ENCODE measurements around the gene FAM110D.
A peak's percentile ranks its signal among the peaks of the same experiment; 100 is the strongest.

Gene FAM110D

DNA sequence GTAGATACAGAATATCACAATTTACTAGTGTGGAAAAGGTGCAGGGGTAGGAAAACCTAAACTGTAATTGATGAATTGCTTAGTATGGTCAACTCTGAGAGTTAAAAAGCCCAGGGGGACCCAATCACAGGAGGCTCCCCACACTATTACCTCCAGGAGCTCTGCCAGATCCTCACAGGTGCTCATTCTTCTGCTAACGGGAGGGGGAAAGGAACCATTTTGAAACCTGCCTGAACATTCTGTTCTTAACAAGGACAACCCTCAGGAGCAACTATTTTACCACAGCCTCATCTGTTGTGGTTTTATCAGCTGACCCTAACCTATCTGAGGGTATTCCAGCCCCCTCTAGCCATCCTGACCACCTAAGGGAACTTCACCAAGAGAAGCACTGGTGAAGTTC lies 28.2 kb upstream of the FAM110D start:
- TF ChIP-seq, protein P1, sequence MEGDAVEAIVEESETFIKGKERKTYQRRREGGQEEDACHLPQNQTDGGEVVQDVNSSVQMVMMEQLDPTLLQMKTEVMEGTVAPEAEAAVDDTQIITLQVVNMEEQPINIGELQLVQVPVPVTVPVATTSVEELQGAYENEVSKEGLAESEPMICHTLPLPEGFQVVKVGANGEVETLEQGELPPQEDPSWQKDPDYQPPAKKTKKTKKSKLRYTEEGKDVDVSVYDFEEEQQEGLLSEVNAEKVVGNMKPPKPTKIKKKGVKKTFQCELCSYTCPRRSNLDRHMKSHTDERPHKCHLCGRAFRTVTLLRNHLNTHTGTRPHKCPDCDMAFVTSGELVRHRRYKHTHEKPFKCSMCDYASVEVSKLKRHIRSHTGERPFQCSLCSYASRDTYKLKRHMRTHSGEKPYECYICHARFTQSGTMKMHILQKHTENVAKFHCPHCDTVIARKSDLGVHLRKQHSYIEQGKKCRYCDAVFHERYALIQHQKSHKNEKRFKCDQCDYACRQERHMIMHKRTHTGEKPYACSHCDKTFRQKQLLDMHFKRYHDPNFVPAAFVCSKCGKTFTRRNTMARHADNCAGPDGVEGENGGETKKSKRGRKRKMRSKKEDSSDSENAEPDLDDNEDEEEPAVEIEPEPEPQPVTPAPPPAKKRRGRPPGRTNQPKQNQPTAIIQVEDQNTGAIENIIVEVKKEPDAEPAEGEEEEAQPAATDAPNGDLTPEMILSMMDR (IDR thresholded peaks at IDR 0.05; ENCODE audit: borderline replicate concordance, extremely low read depth, low read length, poor library complexity, severe bottlenecking): no peak
- no peak for TF ChIP-seq EZH2 (IDR thresholded peaks at IDR 0.05; ENCODE audit: borderline replicate concordance, low read depth, low read length, severe bottlenecking)
- no peaks in the 10 kb centered on the region for H3K27me3 ChIP-seq (ENCODE audit: insufficient read depth, low read length, poor library complexity)
- no peak for ATAC-seq (ENCODE audit: insufficient read depth, low read depth)

DNA sequence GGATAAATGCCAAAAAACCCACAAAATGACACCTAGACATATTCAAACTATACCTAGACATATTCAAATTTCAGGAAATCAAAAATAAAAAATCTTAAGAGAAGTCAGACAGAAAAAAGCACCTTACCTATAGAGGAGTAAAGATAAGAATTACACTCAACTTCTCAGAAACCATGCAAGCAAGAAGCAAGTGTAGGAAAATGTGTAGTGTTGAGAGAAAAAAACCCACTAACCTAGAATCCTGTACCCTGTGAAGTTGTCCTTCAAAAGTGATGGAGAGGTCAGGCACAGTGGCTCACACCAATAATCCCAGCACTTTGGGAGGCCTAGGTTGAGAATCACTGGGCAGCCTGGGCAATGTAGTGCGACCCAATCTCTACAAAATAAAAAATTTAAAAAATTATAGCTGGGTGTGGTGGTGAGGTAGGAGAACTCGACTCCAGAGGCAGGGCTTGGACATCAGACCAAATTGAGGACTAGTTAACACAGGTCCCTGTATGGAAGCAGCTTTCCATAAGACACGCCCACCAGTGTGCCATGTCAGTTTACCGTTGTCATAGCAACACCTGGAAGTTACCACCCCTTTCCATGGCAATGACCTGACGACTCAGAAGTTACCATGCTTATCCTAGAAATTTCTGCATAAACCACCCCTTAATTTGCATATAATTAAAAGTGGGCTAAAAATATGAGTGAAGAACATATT lies 26.6 kb upstream of the FAM110D start:
- no peak for TF ChIP-seq EZH2 (IDR thresholded peaks at IDR 0.05; ENCODE audit: borderline replicate concordance, low read depth, low read length, severe bottlenecking)
- TF ChIP-seq, protein P1 (IDR thresholded peaks at IDR 0.05; ENCODE audit: borderline replicate concordance, extremely low read depth, low read length, poor library complexity, severe bottlenecking): no peak

More for the DNA sequence above, 28.2 kb upstream of the FAM110D start:
- no peak for DNase-seq
- Histone ChIP-seq H3K9ac (ENCODE audit: low read depth, low read length) (no peak overlapping the region), H3K36me3 (ENCODE audit: insufficient read depth, low read length) (no peaks in the 10 kb centered on the region), H3K4me2 (ENCODE audit: insufficient read depth, low read length) (no peak overlapping the region), H2AFZ (ENCODE audit: low read depth, low read length) (no peak overlapping the region), H3K79me2 (ENCODE audit: insufficient read depth, low read length) (no peaks in the 10 kb centered on the region), H3K27ac (ENCODE audit: low read length) (no peak overlapping the region; the same call in 1 of the 2 replicates), H3K4me1 (ENCODE audit: insufficient read depth, low read length) (peaks cover 24% of the 10 kb centered on the region), H3K4me3 (ENCODE audit: low read depth in 1 of 2, low read length in 2 of 2) (no peak overlapping the region), H4K20me1 (ENCODE audit: insufficient read depth, low read length) (no peaks in the 10 kb centered on the region), H3K9me3 (ENCODE audit: insufficient read depth, low read length, severe bottlenecking) (peaks cover 8% of the 10 kb centered on the region)

DNA sequence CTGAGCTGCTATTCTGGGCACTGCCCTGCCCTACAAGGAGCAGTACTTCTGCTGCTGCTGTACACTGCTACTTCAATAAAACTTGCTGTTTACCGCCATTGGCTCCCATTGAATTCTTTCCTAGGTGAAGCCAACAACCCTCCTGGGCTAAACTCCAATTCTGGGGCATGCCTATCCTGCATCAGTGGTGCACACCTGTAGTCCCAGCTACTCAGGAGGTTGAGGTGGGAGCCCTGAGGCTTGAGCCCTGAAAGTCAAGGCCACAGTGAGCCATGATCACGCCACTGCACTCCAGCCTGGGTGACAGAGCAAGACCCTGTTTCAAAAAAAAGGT lies 26.1 kb upstream of the FAM110D start:
- peaks cover 8% of the 10 kb centered on the region for H3K9me3 ChIP-seq (ENCODE audit: insufficient read depth, low read length, severe bottlenecking)
- no peaks in the 10 kb centered on the region for H3K36me3 ChIP-seq (ENCODE audit: insufficient read depth, low read length)

More for the DNA sequence above, 26.6 kb upstream of the FAM110D start:
- no peaks in the 10 kb centered on the region for H3K79me2 ChIP-seq (ENCODE audit: insufficient read depth, low read length)
- H3K4me3 ChIP-seq (ENCODE audit: low read depth in 1 of 2, low read length in 2 of 2): no peak overlapping the region
- no peaks in the 10 kb centered on the region for H3K36me3 ChIP-seq (ENCODE audit: insufficient read depth, low read length)
- no peak overlapping the region for H3K4me2 ChIP-seq (ENCODE audit: insufficient read depth, low read length)
- no peak for ATAC-seq (ENCODE audit: insufficient read depth, low read depth)
- H2AFZ ChIP-seq (ENCODE audit: low read depth, low read length): no peak overlapping the region
- DNase-seq: peak; percentile 5
- peaks cover 8% of the 10 kb centered on the region for H3K9me3 ChIP-seq (ENCODE audit: insufficient read depth, low read length, severe bottlenecking)
- H3K9ac ChIP-seq (ENCODE audit: low read depth, low read length): no peak overlapping the region
- no peaks in the 10 kb centered on the region for H3K27me3 ChIP-seq (ENCODE audit: insufficient read depth, low read length, poor library complexity)
- no peak overlapping the region for H3K27ac ChIP-seq (ENCODE audit: low read length)
- peaks cover 8% of the 10 kb centered on the region for H3K4me1 ChIP-seq (ENCODE audit: insufficient read depth, low read length)
- no peaks in the 10 kb centered on the region for H4K20me1 ChIP-seq (ENCODE audit: insufficient read depth, low read length)

More for the DNA sequence above, 26.1 kb upstream of the FAM110D start:
- TF ChIP-seq EZH2 (IDR thresholded peaks at IDR 0.05; ENCODE audit: borderline replicate concordance, low read depth, low read length, severe bottlenecking): no peak
- TF ChIP-seq, protein P1 (IDR thresholded peaks at IDR 0.05; ENCODE audit: borderline replicate concordance, extremely low read depth, low read length, poor library complexity, severe bottlenecking): no peak
- Histone ChIP-seq H3K4me1 (ENCODE audit: insufficient read depth, low read length) (peaks cover 3% of the 10 kb centered on the region), H3K4me2 (ENCODE audit: insufficient read depth, low read length) (no peak overlapping the region), H3K79me2 (ENCODE audit: insufficient read depth, low read length) (no peaks in the 10 kb centered on the region), H3K27me3 (ENCODE audit: insufficient read depth, low read length, poor library complexity) (no peaks in the 10 kb centered on the region), H2AFZ (ENCODE audit: low read depth, low read length) (no peak overlapping the region), H3K9ac (ENCODE audit: low read depth, low read length) (no peak overlapping the region), H4K20me1 (ENCODE audit: insufficient read depth, low read length) (no peaks in the 10 kb centered on the region), H3K27ac (ENCODE audit: low read length) (no peak overlapping the region), H3K4me3 (ENCODE audit: low read depth in 1 of 2, low read length in 2 of 2) (no peak overlapping the region)
- no peak for ATAC-seq (ENCODE audit: insufficient read depth, low read depth)
- DNase-seq: peak; percentile 0

All from DND-41 (cell line).